Spinal cord (tissue), 10 donors: ENCODE measurements around the gene LRIG1. TPM values are rescaled to one million over a fixed set of nuclear protein-coding genes. Genes with fewer than 3 reads are reported as not detected.

Source experiments
- DNase-seq, 6 donors: peaks; one replicate each; pipeline versions ENCODE4 v3.0.0 to v3.0.0-alpha.2; 2013 to 2015; ENCODE audit warnings: low spot score in 6 of 6, low read depth in 4 of 6
- H3K27ac ChIP-seq: one replicate; pipeline ENCODE4 v1.5.1; 2013; ENCODE audit warnings: low read depth, low read length, control low read depth
- H3K27me3 ChIP-seq: one replicate; pipeline ENCODE4 v1.6.1; 2013; ENCODE audit warnings: low read length; ENCODE audit not compliant: control insufficient read depth, insufficient read depth
- H3K36me3 ChIP-seq: one replicate; pipeline ENCODE4 v1.6.1; 2013; ENCODE audit warnings: low read length; ENCODE audit not compliant: control insufficient read depth, insufficient read depth
- H3K4me1 ChIP-seq: one replicate; pipeline ENCODE4 v1.6.1; 2013; ENCODE audit warnings: low read length; ENCODE audit not compliant: control insufficient read depth, insufficient read depth
- H3K4me3 ChIP-seq: one replicate; pipeline ENCODE4 v1.5.1; 2013; ENCODE audit warnings: low read depth, low read length, control low read depth
- H3K9me3 ChIP-seq: one replicate; pipeline ENCODE4 v1.6.1; 2013; ENCODE audit warnings: low read length; ENCODE audit not compliant: control insufficient read depth, insufficient read depth
- WGBS: methylation state at CpG from one replicate; pipeline ENCODE4 v1.1.5; 2013; ENCODE audit warnings: missing lambda C conversion rate; ENCODE audit not compliant: insufficient coverage; 5-methylcytosine and 5-hydroxymethylcytosine counted together
- polyA plus RNA-seq, 2 donors: library from polyadenylated mRNA; unstranded; fragments of 120-200 nt; gene quantifications; one replicate each; pipeline ENCODE4 v1.2.1, GENCODE V29; 2013; ENCODE audit not compliant: insufficient read length in 2 of 2
- total RNA-seq, 2 donors: library from RNA; depleted of rRNA in 1 of 2; stranded (reverse); fragments of 120-200 nt in 1 of 2; fragments of >200 nt in 1 of 2; gene quantifications; one replicate each; pipeline versions ENCODE4 v1.2.3 to v1.2.4, GENCODE V29; 2013 to 2014
- donor health status: healthy.

The LRIG1 gene
- total and polyA plus RNA-seq, 4 donors = 85.4 to 229 (median 147) TPM

GRCh38 chr3:66507423-66508260, 6.8 kb upstream of the LRIG1 start:
- Histone ChIP-seq H3K4me3 (no peak overlapping the region), H3K27ac (no peak overlapping the region), H3K36me3 (no peaks in the 10 kb centered on the region), H3K27me3 (no peaks in the 10 kb centered on the region), H3K4me1 (no peaks in the 10 kb centered on the region), H3K9me3 (no peaks in the 10 kb centered on the region)
- WGBS = 50% methylated on average over 1 of the region's 8 CpGs
- DNase-seq = peak in 1 of 6 donors; percentile 29

DNA sequence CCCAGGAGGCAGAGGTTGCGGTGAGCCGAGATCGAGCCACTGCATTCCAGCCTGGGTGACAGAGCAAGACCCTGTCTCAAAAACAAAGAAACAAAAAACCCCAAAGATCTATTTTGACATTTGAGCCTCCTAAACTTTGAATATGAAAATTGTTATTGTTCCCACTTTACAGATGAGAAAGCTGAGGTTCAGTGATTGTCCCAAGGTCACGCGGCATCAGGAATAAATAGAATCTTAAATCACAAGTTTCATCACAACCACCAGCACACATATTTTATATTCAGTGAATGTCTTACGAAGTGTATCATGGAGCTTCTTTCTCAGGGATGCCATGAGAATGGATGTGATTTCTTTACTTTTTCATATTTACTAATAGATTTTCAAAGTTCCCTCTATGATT, 5.3 kb upstream of the LRIG1 start:
- no peak overlapping the region for H3K4me3 ChIP-seq
- H3K27ac ChIP-seq = no peak overlapping the region
- H3K27me3 ChIP-seq = no peaks in the 10 kb centered on the region
- H3K9me3 ChIP-seq = no peaks in the 10 kb centered on the region
- H3K36me3 ChIP-seq = no peaks in the 10 kb centered on the region
- peaks cover 8% of the 10 kb centered on the region for H3K4me1 ChIP-seq
- WGBS = no CpG with 5 or more reads among the region's 6 CpGs
- no peak for DNase-seq

GRCh38 chr3:66504850-66505641, 4.2 kb upstream of the LRIG1 start:
- no CpG with 5 or more reads among the region's 7 CpGs for WGBS
- H3K36me3 ChIP-seq = no peaks in the 10 kb centered on the region
- DNase-seq = peak in 1 of 6 donors; percentile 42

GRCh38 chr3:66502981-66503380, 2.2 kb upstream of the LRIG1 start:
- Histone ChIP-seq H3K27ac (no peak overlapping the region), H3K4me3 (no peak overlapping the region), H3K27me3 (no peaks in the 10 kb centered on the region), H3K36me3 (peaks cover 3% of the 10 kb centered on the region), H3K9me3 (no peaks in the 10 kb centered on the region), H3K4me1 (peaks cover 11% of the 10 kb centered on the region)
- DNase-seq = no peak
- WGBS = 50% methylated on average over 1 of the region's 2 CpGs

More at GRCh38 chr3:66504850-66505641, 4.2 kb upstream of the LRIG1 start:
- Histone ChIP-seq H3K27me3 (no peaks in the 10 kb centered on the region), H3K27ac (no peak overlapping the region), H3K4me3 (no peak overlapping the region), H3K9me3 (no peaks in the 10 kb centered on the region), H3K4me1 (peaks cover 8% of the 10 kb centered on the region)

- Histone ChIP-seq H3K4me1 (peaks cover 11% of the 10 kb centered on the region), H3K27me3 (no peaks in the 10 kb centered on the region), H3K4me3 (no peak overlapping the region), H3K27ac (no peak overlapping the region), H3K9me3 (no peaks in the 10 kb centered on the region), H3K36me3 (peaks cover 3% of the 10 kb centered on the region)
- 80% methylated on average over 1 of the region's 6 CpGs for WGBS
- DNase-seq = peak in 1 of 6 donors; percentile 70
Observed at GRCh38 chr3:66502245-66502874, 1.5 kb upstream of the LRIG1 start.

DNA sequence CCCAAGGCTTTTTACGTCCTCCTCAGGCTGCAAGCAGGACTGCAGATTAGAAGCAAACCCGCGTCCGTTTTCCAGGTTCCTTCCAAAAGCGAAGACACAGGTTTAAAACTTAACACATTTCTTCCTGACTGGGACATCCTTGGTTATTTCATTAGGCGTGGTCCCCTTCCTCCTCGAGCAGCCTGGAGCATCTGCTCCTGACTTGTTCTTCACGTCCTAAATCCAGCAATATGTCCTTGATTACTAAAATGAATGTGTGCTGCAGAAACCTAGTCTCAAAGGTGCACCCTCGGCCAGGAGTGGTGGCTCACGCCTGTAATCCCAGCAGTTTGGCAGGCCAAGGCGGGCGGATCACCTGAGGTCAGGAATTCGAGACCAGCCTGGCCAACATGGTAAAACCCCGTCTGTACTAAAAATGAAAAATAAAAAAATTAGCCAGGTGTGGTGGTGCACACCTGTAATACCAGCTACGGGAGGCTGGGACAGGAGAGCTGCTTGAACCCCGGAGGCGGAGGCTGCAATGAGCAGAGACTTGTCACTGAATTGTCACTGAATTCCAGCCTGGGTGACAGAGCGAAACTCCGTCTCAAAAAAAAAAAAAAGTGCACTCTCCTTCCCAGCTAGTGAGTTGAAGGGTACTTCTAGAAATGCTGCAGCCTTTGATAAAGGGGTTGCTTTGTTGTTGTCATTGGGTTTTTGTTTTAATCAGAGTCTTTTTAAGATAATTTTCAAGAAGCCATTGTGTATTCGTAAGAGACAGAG, 842 bp upstream of the LRIG1 start:
- 14% methylated on average over 10 of the region's 20 CpGs for WGBS
- Histone ChIP-seq H3K4me1 (peaks cover 11% of the 10 kb centered on the region), H3K9me3 (no peaks in the 10 kb centered on the region), H3K27me3 (no peaks in the 10 kb centered on the region), H3K36me3 (peaks cover 3% of the 10 kb centered on the region), H3K27ac (peak overlapping the region; percentile 54), H3K4me3 (peak overlapping the region; percentile 66)
- DNase-seq = no peak

GRCh38 chr3:66499881-66500575, 794 bp downstream of the LRIG1 start:
- Histone ChIP-seq H3K36me3 (peaks cover 3% of the 10 kb centered on the region), H3K4me1 (peaks cover 15% of the 10 kb centered on the region), H3K9me3 (no peaks in the 10 kb centered on the region), H3K27me3 (no peaks in the 10 kb centered on the region), H3K27ac (peak overlapping the region; percentile 88), H3K4me3 (peak overlapping the region; percentile 82)
- WGBS = under 1% methylated on average over 80 of the region's 80 CpGs
- peak in 2 of 6 donors; percentile 62 to 65 for DNase-seq

- peak in 2 of 6 donors; percentile 33 to 51 for DNase-seq
- Histone ChIP-seq H3K27ac (peak overlapping the region; percentile 88), H3K4me1 (peaks cover 15% of the 10 kb centered on the region), H3K4me3 (peak overlapping the region; percentile 82), H3K9me3 (no peaks in the 10 kb centered on the region), H3K36me3 (peaks cover 3% of the 10 kb centered on the region), H3K27me3 (no peaks in the 10 kb centered on the region)
- 15% methylated on average over 7 of the region's 14 CpGs for WGBS
Observed at GRCh38 chr3:66498687-66499621, 1.9 kb downstream of the LRIG1 start.
